Measurements from ENCODE around the gene NF1.

DNA sequence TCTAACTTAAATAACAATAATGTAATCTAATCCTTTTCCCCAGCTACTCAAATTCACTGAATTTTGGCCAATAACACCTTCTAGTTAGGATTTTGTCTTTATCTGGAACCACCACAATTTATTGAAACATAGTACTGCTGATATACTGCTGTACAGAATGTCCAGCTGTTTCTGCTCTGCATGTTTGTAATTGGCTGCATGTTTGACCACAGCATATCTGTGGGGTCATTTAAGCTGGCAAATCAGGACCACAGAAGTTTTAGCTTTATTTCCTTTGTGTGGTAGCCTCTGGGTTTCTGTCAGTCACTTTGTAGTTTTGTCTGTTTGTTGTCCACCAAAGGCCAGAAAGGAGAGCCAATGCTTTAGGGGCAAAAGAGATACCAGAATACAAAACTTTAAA lies 274.5 kb downstream of the NF1 start:
- TF ChIP-seq, protein P1, sequence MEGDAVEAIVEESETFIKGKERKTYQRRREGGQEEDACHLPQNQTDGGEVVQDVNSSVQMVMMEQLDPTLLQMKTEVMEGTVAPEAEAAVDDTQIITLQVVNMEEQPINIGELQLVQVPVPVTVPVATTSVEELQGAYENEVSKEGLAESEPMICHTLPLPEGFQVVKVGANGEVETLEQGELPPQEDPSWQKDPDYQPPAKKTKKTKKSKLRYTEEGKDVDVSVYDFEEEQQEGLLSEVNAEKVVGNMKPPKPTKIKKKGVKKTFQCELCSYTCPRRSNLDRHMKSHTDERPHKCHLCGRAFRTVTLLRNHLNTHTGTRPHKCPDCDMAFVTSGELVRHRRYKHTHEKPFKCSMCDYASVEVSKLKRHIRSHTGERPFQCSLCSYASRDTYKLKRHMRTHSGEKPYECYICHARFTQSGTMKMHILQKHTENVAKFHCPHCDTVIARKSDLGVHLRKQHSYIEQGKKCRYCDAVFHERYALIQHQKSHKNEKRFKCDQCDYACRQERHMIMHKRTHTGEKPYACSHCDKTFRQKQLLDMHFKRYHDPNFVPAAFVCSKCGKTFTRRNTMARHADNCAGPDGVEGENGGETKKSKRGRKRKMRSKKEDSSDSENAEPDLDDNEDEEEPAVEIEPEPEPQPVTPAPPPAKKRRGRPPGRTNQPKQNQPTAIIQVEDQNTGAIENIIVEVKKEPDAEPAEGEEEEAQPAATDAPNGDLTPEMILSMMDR (IDR thresholded peaks at IDR 0.05), result no peak
- TF ChIP-seq POLR2A (IDR thresholded peaks at IDR 0.05), result no peak

All from heart left ventricle (tissue), 13 donors.